ENCODE data around the gene REPIN1.

The REPIN1 gene

GRCh38 chr7:150374026-150374425, 5.4 kb downstream of the REPIN1 start:
- peak overlapping the region; percentile 94 to 96 for H3K27ac ChIP-seq (ENCODE audit: low read depth in 2 of 2, low read length in 2 of 2)
- H3K27me3 ChIP-seq (ENCODE audit: control insufficient read depth in 2 of 2, insufficient read depth in 2 of 2, low read length in 2 of 2), result no peaks in the 10 kb centered on the region
- H3K9me3 ChIP-seq (ENCODE audit: control insufficient read depth in 2 of 2, low read length in 2 of 2), result no peaks in the 10 kb centered on the region
- H3K36me3 ChIP-seq (ENCODE audit: control insufficient read depth in 2 of 2, insufficient read depth in 2 of 2, low read length in 2 of 2), result peaks cover 11 to 30% of the 10 kb centered on the region in 2 donors
- peak overlapping the region in 1 of 2 donors; percentile 65 for H3K4me3 ChIP-seq (ENCODE audit: low read length in 2 of 2)
- peaks cover 67 to 75% of the 10 kb centered on the region in 2 donors for H3K4me1 ChIP-seq (ENCODE audit: control insufficient read depth in 2 of 2, insufficient read depth in 2 of 2, low read length in 2 of 2)
- H3K9ac ChIP-seq (ENCODE audit: low read depth in 1 of 2, low read length in 2 of 2), result peak overlapping the region; percentile 61 to 83

DNA sequence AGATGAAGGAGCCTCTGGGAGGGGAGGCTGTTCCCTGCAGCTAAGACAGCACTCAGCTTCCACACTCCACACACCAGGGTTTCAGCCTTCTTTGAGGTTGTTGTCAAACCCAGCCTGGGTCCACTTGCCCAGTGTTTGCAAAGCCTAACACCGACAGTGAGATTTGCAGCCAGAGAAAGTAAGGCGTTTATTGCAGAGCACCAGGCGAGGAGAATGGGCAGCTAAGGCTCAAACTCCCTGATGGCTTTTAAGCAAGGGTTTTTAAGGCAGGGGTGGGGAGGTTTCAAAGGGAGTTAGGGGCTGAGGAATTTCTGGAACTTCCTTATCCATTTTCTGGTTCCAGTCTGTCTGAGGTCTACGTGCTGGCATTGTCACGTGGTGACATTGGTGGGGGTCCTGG, 5.8 kb downstream of the REPIN1 start:
- H3K27ac ChIP-seq (ENCODE audit: low read depth in 2 of 2, low read length in 2 of 2), result peak overlapping the region; percentile 94 to 96
- H3K9ac ChIP-seq (ENCODE audit: low read depth in 1 of 2, low read length in 2 of 2), result peak overlapping the region; percentile 61 to 83
- H3K36me3 ChIP-seq (ENCODE audit: control insufficient read depth in 2 of 2, insufficient read depth in 2 of 2, low read length in 2 of 2), result peaks cover 11 to 30% of the 10 kb centered on the region in 2 donors
- peaks cover 64 to 73% of the 10 kb centered on the region in 2 donors for H3K4me1 ChIP-seq (ENCODE audit: control insufficient read depth in 2 of 2, insufficient read depth in 2 of 2, low read length in 2 of 2)
- no peaks in the 10 kb centered on the region for H3K9me3 ChIP-seq (ENCODE audit: control insufficient read depth in 2 of 2, low read length in 2 of 2)
- H3K4me3 ChIP-seq (ENCODE audit: low read length in 2 of 2), result peak overlapping the region in 1 of 2 donors; percentile 65
- no peaks in the 10 kb centered on the region for H3K27me3 ChIP-seq (ENCODE audit: control insufficient read depth in 2 of 2, insufficient read depth in 2 of 2, low read length in 2 of 2)

DNA sequence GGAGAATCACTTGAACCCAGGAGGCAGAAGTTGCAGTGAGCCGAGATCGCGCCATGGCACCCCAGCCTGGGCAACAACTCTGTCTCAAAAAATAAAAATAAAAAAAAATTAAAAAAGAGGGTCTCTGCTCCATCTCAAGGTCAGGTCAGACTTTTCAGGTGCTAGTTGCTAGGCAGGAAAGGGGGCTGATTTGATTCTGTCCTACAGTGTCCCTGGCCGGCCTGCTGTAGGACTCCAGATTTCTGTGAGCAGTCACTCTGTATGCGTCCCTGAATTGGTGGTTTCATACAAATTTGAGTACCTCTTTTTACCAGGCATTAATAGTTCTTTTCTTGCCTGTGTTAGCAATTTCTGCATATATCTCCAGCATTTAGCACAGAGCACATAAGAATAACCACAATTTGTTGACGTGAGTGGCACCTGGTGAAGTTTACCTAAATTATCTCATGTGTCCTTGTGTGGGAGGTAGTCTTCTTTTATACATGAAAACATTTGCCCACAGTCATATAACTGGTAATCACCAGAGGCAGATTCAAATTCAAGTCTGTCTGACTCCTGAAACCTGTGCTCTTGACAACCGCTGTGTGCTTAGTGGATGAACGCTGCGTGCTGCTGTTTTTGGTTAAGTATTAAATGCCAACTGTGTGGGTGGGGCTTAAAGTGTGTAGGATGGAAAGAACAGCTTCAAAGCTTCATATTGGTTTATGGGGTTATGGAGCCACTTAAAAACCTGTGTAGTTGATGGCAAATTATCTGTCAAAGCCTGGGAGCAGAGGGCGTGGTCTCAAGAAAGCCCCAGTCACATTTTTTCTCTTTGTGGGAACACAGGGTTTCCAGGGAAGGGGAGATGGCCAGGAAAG, 7.3 kb downstream of the REPIN1 start:
- Histone ChIP-seq H3K4me3 (ENCODE audit: low read length in 2 of 2) (peak overlapping the region; percentile 12 to 37), H3K27ac (ENCODE audit: low read depth in 2 of 2, low read length in 2 of 2) (peak overlapping the region; percentile 97 to 99), H3K4me1 (ENCODE audit: control insufficient read depth in 2 of 2, insufficient read depth in 2 of 2, low read length in 2 of 2) (peaks cover 62 to 70% of the 10 kb centered on the region in 2 donors), H3K27me3 (ENCODE audit: control insufficient read depth in 2 of 2, insufficient read depth in 2 of 2, low read length in 2 of 2) (no peaks in the 10 kb centered on the region), H3K36me3 (ENCODE audit: control insufficient read depth in 2 of 2, insufficient read depth in 2 of 2, low read length in 2 of 2) (peaks cover 8 to 22% of the 10 kb centered on the region in 2 donors), H3K9me3 (ENCODE audit: control insufficient read depth in 2 of 2, low read length in 2 of 2) (no peaks in the 10 kb centered on the region), H3K9ac (ENCODE audit: low read depth in 1 of 2, low read length in 2 of 2) (peak overlapping the region in 1 of 2 donors; percentile 26)

- H3K4me1 ChIP-seq (ENCODE audit: control insufficient read depth in 2 of 2, insufficient read depth in 2 of 2, low read length in 2 of 2), result peaks cover 57 to 66% of the 10 kb centered on the region in 2 donors
- H3K36me3 ChIP-seq (ENCODE audit: control insufficient read depth in 2 of 2, insufficient read depth in 2 of 2, low read length in 2 of 2), result peaks cover 8 to 17% of the 10 kb centered on the region in 2 donors
- H3K9me3 ChIP-seq (ENCODE audit: control insufficient read depth in 2 of 2, low read length in 2 of 2), result no peaks in the 10 kb centered on the region
- H3K27me3 ChIP-seq (ENCODE audit: control insufficient read depth in 2 of 2, insufficient read depth in 2 of 2, low read length in 2 of 2), result no peaks in the 10 kb centered on the region
- H3K9ac ChIP-seq (ENCODE audit: low read depth in 1 of 2, low read length in 2 of 2), result peak overlapping the region; percentile 16 to 58
- peak overlapping the region; percentile 97 to 99 for H3K27ac ChIP-seq (ENCODE audit: low read depth in 2 of 2, low read length in 2 of 2)
- H3K4me3 ChIP-seq (ENCODE audit: low read length in 2 of 2), result peak overlapping the region in 1 of 2 donors; percentile 37
Measured at GRCh38 chr7:150376560-150376959, 7.9 kb downstream of the REPIN1 start.

DNA sequence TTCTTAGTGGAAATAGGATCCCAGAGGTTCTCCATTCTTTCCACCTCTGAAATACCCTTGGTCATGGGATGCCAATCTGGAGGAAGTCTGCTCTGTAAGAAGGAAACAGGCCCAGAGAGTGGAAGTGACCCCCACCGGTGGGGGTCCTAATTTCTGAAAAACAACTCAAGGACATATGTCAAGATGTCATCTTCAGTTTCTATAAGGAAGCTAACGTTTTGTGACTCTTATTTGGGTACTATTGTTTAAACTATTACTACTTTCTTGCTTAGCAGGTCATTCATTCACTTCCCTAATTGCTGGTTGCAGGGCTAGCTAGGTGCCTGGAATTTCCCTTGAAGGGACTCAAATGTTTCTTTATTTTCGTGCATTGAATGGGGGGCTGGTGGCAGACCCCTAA, 8.6 kb downstream of the REPIN1 start:
- H3K4me1 ChIP-seq (ENCODE audit: control insufficient read depth in 2 of 2, insufficient read depth in 2 of 2, low read length in 2 of 2), result peaks cover 57 to 67% of the 10 kb centered on the region in 2 donors
- no peaks in the 10 kb centered on the region for H3K9me3 ChIP-seq (ENCODE audit: control insufficient read depth in 2 of 2, low read length in 2 of 2)
- H3K27me3 ChIP-seq (ENCODE audit: control insufficient read depth in 2 of 2, insufficient read depth in 2 of 2, low read length in 2 of 2), result no peaks in the 10 kb centered on the region
- H3K4me3 ChIP-seq (ENCODE audit: low read length in 2 of 2), result peak overlapping the region in 1 of 2 donors; percentile 37
- H3K27ac ChIP-seq (ENCODE audit: low read depth in 2 of 2, low read length in 2 of 2), result peak overlapping the region; percentile 97 to 99
- peaks cover 8 to 17% of the 10 kb centered on the region in 2 donors for H3K36me3 ChIP-seq (ENCODE audit: control insufficient read depth in 2 of 2, insufficient read depth in 2 of 2, low read length in 2 of 2)
- peak overlapping the region; percentile 29 to 44 for H3K9ac ChIP-seq (ENCODE audit: low read depth in 1 of 2, low read length in 2 of 2)

DNA sequence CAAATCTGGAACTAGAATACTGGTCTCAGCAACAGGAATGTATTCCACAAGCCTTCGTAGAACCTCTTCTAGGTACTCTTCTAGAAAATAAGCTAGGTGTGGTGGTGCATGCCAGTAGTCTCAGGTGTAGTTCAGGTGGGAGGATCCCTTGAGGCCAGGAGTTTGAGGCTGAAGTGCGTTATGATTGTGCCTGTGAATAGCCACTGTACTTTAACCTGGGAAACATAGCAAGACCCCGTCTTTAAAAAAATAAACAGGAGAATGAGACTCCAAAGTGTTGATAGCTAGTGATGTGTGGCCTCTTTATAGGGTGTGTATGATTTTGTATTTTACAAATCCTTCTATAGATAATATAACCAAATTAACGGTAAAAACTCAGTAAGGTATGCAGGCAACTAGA, 9.0 kb downstream of the REPIN1 start:
- H3K27ac ChIP-seq (ENCODE audit: low read depth in 2 of 2, low read length in 2 of 2), result peak overlapping the region; percentile 97 to 99
- H3K9ac ChIP-seq (ENCODE audit: low read depth in 1 of 2, low read length in 2 of 2), result peak overlapping the region; percentile 44 to 94
- H3K4me3 ChIP-seq (ENCODE audit: low read length in 2 of 2), result peak overlapping the region; percentile 9 to 82
- H3K36me3 ChIP-seq (ENCODE audit: control insufficient read depth in 2 of 2, insufficient read depth in 2 of 2, low read length in 2 of 2), result peaks cover 5 to 15% of the 10 kb centered on the region in 2 donors
- peaks cover 60 to 69% of the 10 kb centered on the region in 2 donors for H3K4me1 ChIP-seq (ENCODE audit: control insufficient read depth in 2 of 2, insufficient read depth in 2 of 2, low read length in 2 of 2)
- no peaks in the 10 kb centered on the region for H3K27me3 ChIP-seq (ENCODE audit: control insufficient read depth in 2 of 2, insufficient read depth in 2 of 2, low read length in 2 of 2)
- H3K9me3 ChIP-seq (ENCODE audit: control insufficient read depth in 2 of 2, low read length in 2 of 2), result no peaks in the 10 kb centered on the region

- Histone ChIP-seq H3K27me3 (ENCODE audit: control insufficient read depth in 2 of 2, insufficient read depth in 2 of 2, low read length in 2 of 2) (no peaks in the 10 kb centered on the region), H3K4me1 (ENCODE audit: control insufficient read depth in 2 of 2, insufficient read depth in 2 of 2, low read length in 2 of 2) (peaks cover 59 to 68% of the 10 kb centered on the region in 2 donors)
Measured at GRCh38 chr7:150378115-150378852, 9.7 kb downstream of the REPIN1 start.

GRCh38 chr7:150378853-150379440, 10.3 kb downstream of the REPIN1 start, which contains the start of gene ZNF775:
Gene ZNF775, plus strand, starts transcription at chr7:150379330. Its CDS starts 9,141 bp downstream, at chr7:150388471.
- H3K27ac ChIP-seq (ENCODE audit: low read depth in 2 of 2, low read length in 2 of 2), result peak within 1 kb of the TSS; percentile 97 to 99
- peak within 1 kb of the TSS; percentile 91 to 94 for H3K9ac ChIP-seq (ENCODE audit: low read depth in 1 of 2, low read length in 2 of 2)
- H3K4me3 ChIP-seq (ENCODE audit: low read length in 2 of 2), result peak within 1 kb of the TSS; percentile 82 to 87
- H3K36me3 ChIP-seq (ENCODE audit: control insufficient read depth in 2 of 2, insufficient read depth in 2 of 2, low read length in 2 of 2), result peaks cover 0 to 3% of the 10 kb centered on the region in 2 donors
- H3K27me3 ChIP-seq (ENCODE audit: control insufficient read depth in 2 of 2, insufficient read depth in 2 of 2, low read length in 2 of 2), result no peaks in the 10 kb centered on the region
- peaks cover 58 to 70% of the 10 kb centered on the region in 2 donors for H3K4me1 ChIP-seq (ENCODE audit: control insufficient read depth in 2 of 2, insufficient read depth in 2 of 2, low read length in 2 of 2)
- H3K9me3 ChIP-seq (ENCODE audit: control insufficient read depth in 2 of 2, low read length in 2 of 2), result no peaks in the 10 kb centered on the region

More at GRCh38 chr7:150378115-150378852, 9.7 kb downstream of the REPIN1 start:
- Histone ChIP-seq H3K36me3 (ENCODE audit: control insufficient read depth in 2 of 2, insufficient read depth in 2 of 2, low read length in 2 of 2) (peaks cover 2 to 9% of the 10 kb centered on the region in 2 donors), H3K9ac (ENCODE audit: low read depth in 1 of 2, low read length in 2 of 2) (peak overlapping the region; percentile 91 to 94), H3K27ac (ENCODE audit: low read depth in 2 of 2, low read length in 2 of 2) (peak overlapping the region; percentile 97 to 99), H3K4me3 (ENCODE audit: low read length in 2 of 2) (peak overlapping the region; percentile 82 to 84), H3K9me3 (ENCODE audit: control insufficient read depth in 2 of 2, low read length in 2 of 2) (no peaks in the 10 kb centered on the region)

GRCh38 chr7:150379441-150380379, 11.1 kb downstream of the REPIN1 start:
- H3K9ac ChIP-seq (ENCODE audit: low read depth in 1 of 2, low read length in 2 of 2), result peak overlapping the region; percentile 78 to 79
- H3K27me3 ChIP-seq (ENCODE audit: control insufficient read depth in 2 of 2, insufficient read depth in 2 of 2, low read length in 2 of 2), result no peaks in the 10 kb centered on the region
- peak overlapping the region; percentile 81 to 87 for H3K4me3 ChIP-seq (ENCODE audit: low read length in 2 of 2)
- H3K4me1 ChIP-seq (ENCODE audit: control insufficient read depth in 2 of 2, insufficient read depth in 2 of 2, low read length in 2 of 2), result peaks cover 64 to 70% of the 10 kb centered on the region in 2 donors
- no peaks in the 10 kb centered on the region for H3K9me3 ChIP-seq (ENCODE audit: control insufficient read depth in 2 of 2, low read length in 2 of 2)
- H3K27ac ChIP-seq (ENCODE audit: low read depth in 2 of 2, low read length in 2 of 2), result peak overlapping the region; percentile 86 to 88
- no peaks in the 10 kb centered on the region for H3K36me3 ChIP-seq (ENCODE audit: control insufficient read depth in 2 of 2, insufficient read depth in 2 of 2, low read length in 2 of 2)
